ENCODE measurements around the gene APP. TPM values are rescaled to one million over a fixed set of nuclear protein-coding genes. Genes with fewer than 3 reads are reported as not detected.

Gene APP
- total RNA-seq, 1 experiment from 2014 or later = 224 TPM

DNA sequence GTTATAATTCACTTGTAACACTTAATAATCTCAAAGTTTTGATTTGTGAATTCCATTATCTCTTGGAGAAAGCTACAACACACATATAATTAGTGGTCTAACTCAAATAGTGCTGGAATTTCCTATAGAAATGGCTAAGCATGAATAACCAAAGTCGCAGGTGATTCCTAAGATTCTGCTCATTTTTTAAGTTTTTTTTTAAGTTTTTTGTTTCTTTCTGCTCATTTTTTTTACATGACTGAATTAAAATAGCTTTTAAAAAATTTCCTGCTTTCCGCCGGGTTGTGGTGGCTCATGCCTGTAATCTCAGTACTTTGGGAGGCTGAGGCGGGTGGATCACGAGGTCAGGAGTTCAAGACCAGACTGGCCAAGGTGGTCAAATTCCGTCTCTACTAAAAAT is 90.4 kb downstream of the APP start:
- Histone ChIP-seq H3K9me2 (ENCODE audit: insufficient read depth) (no peaks in the 10 kb centered on the region), H4K20me1 (ENCODE audit: insufficient read depth) (no peaks in the 10 kb centered on the region; the same call in 1 of the 2 replicates), H3K27me3 (ENCODE audit: insufficient read depth, low read depth) (no peaks in the 10 kb centered on the region), H3K27ac (no peak overlapping the region), H3K4me2 (no peak overlapping the region), H3K4me3 (no peak overlapping the region), H3K36me3 (ENCODE audit: low read depth) (no peaks in the 10 kb centered on the region), H3K4me1 (replicated peaks; ENCODE audit: insufficient read depth) (no peaks in the 10 kb centered on the region), H3K79me2 (ENCODE audit: low read depth) (peaks cover 24% of the 10 kb centered on the region), H3K9me3 (ENCODE audit: insufficient read depth, low read depth) (no peaks in the 10 kb centered on the region), H3F3A (ENCODE audit: insufficient read depth, low read depth) (no peaks in the 10 kb centered on the region), H2AFZ (no peak overlapping the region)
- intact Hi-C loops (cut with micrococcal nuclease; ENCODE audit: unreplicated experiment) = no loop called here
- ChIA-PET CTCF (no interaction called here), POLR2A (ENCODE audit: unreplicated experiment) (no interaction called here)
- DNase-seq = no peak
- no peak for TF ChIP-seq EZH2 (IDR thresholded peaks at IDR 0.05; ENCODE audit: low read depth)
- TF ChIP-seq, protein P1, sequence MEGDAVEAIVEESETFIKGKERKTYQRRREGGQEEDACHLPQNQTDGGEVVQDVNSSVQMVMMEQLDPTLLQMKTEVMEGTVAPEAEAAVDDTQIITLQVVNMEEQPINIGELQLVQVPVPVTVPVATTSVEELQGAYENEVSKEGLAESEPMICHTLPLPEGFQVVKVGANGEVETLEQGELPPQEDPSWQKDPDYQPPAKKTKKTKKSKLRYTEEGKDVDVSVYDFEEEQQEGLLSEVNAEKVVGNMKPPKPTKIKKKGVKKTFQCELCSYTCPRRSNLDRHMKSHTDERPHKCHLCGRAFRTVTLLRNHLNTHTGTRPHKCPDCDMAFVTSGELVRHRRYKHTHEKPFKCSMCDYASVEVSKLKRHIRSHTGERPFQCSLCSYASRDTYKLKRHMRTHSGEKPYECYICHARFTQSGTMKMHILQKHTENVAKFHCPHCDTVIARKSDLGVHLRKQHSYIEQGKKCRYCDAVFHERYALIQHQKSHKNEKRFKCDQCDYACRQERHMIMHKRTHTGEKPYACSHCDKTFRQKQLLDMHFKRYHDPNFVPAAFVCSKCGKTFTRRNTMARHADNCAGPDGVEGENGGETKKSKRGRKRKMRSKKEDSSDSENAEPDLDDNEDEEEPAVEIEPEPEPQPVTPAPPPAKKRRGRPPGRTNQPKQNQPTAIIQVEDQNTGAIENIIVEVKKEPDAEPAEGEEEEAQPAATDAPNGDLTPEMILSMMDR (conservative IDR thresholded peaks at IDR 0.05) = no peak
- BruUV-seq (replicated peaks) = no TSS peak

DNA sequence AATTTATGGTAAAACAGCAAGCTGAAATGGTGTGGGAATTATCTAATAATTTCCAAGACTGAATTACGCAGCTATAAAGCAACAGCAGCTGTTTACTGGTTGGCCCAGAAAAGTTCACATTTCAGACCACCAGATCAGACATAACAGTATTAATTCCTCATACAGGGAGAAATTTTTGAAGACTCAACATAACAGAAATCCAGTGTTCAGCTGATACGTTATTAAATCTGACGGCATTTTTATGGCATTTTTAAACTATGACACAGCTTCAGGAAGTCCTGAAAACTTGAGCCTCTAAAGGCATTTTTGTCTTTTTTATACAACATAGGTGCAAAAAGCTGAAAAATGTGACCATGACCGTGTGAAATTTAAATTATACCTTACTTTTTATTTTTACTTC is 91.2 kb downstream of the APP start:
- TF ChIP-seq EZH2 (IDR thresholded peaks at IDR 0.05; ENCODE audit: low read depth) = no peak
- TF ChIP-seq, protein P1 (conservative IDR thresholded peaks at IDR 0.05) = no peak
- POLR2A ChIA-PET (ENCODE audit: unreplicated experiment) = interaction anchor here (0.6 kb wide), 1 partner anchor 36 kb away, joined by 7 read pairs; no protein-coding TSS in a partner anchor
- intact Hi-C loops (cut with micrococcal nuclease; ENCODE audit: unreplicated experiment) = no loop called here
- Histone ChIP-seq H3K79me2 (ENCODE audit: low read depth) (peaks cover 24% of the 10 kb centered on the region), H3K4me3 (no peak overlapping the region), H3K27me3 (ENCODE audit: insufficient read depth, low read depth) (no peaks in the 10 kb centered on the region), H2AFZ (no peak overlapping the region), H3K9me2 (ENCODE audit: insufficient read depth) (no peaks in the 10 kb centered on the region), H3K9me3 (ENCODE audit: insufficient read depth, low read depth) (no peaks in the 10 kb centered on the region), H3F3A (ENCODE audit: insufficient read depth, low read depth) (no peaks in the 10 kb centered on the region), H3K4me2 (no peak overlapping the region), H3K36me3 (ENCODE audit: low read depth) (no peaks in the 10 kb centered on the region), H4K20me1 (ENCODE audit: insufficient read depth) (no peaks in the 10 kb centered on the region; the same call in 1 of the 2 replicates), H3K27ac (no peak overlapping the region), H3K4me1 (replicated peaks; ENCODE audit: insufficient read depth) (no peaks in the 10 kb centered on the region)
- no TSS peak for BruUV-seq (replicated peaks)
- no peak for DNase-seq
- CTCF ChIA-PET = no interaction called here

DNA sequence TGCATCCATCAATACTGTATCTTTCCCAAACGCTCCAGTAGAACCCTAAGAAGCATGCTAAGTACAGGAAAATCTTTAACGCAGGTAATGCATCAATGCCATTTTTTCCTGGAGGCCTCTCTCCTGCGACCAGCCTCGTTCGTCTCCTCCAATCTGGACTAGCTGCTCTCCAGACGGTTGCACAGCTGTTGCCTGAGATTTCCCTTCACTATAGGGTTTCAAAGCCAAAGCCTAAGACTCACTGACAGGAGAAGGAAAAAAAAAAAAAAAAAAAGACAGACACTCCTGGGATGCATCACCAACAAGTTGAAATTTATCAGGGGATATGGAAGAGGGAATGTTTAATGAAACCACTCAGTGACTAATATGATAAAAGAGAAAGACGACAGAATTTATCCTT is 93.0 kb downstream of the APP start:
- intact Hi-C loops (cut with micrococcal nuclease; ENCODE audit: unreplicated experiment) = no loop called here
- Histone ChIP-seq H3K4me3 (no peak overlapping the region), H3K27ac (no peak overlapping the region), H3F3A (ENCODE audit: insufficient read depth, low read depth) (no peaks in the 10 kb centered on the region), H3K27me3 (ENCODE audit: insufficient read depth, low read depth) (no peaks in the 10 kb centered on the region), H3K79me2 (ENCODE audit: low read depth) (peaks cover 24% of the 10 kb centered on the region), H3K9me3 (ENCODE audit: insufficient read depth, low read depth) (no peaks in the 10 kb centered on the region), H4K20me1 (ENCODE audit: insufficient read depth) (no peaks in the 10 kb centered on the region; the same call in 1 of the 2 replicates), H2AFZ (no peak overlapping the region), H3K9me2 (ENCODE audit: insufficient read depth) (no peaks in the 10 kb centered on the region), H3K36me3 (ENCODE audit: low read depth) (no peaks in the 10 kb centered on the region), H3K4me1 (replicated peaks; ENCODE audit: insufficient read depth) (no peaks in the 10 kb centered on the region), H3K4me2 (no peak overlapping the region)
- TF ChIP-seq, protein P1 (conservative IDR thresholded peaks at IDR 0.05) = no peak
- TF ChIP-seq EZH2 (IDR thresholded peaks at IDR 0.05; ENCODE audit: low read depth) = no peak
- no peak for DNase-seq
- ChIA-PET POLR2A (ENCODE audit: unreplicated experiment) (no interaction called here), CTCF (no interaction called here)
- BruUV-seq (replicated peaks) = no TSS peak

Measured in PC-9 (cell line).